Measurements from ENCODE around the gene KCNT1. TPM values are rescaled to one million over a fixed set of nuclear protein-coding genes. Genes with fewer than 3 reads are reported as not detected.

The KCNT1 gene
- total RNA-seq, 4 donors from 2014 or later: 0.09 TPM; not detected in 3

DNA sequence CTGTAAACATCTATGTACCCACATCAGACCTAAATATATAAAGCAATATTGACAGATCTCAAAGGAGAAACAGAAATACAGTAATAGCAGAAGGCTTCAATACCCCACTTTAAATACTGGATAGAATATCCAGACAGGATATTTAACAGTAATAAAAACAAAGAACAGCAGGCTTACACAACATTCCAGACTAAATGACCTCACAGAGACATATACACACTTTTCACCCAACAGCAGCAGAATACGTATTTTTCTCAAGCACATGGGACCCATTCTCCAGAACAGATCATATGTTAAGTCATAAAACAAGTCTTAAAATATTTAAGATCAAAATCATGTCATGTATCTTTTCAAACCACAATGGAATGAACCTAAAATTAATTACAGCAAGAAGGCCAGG lies 128.5 kb downstream of the KCNT1 start:
- Histone ChIP-seq H3K36me3 (peaks cover 0 to 73% (median 0%) of the 10 kb centered on the region in 3 donors), H3K27ac (no peak overlapping the region)
- no peak for DNase-seq

DNA sequence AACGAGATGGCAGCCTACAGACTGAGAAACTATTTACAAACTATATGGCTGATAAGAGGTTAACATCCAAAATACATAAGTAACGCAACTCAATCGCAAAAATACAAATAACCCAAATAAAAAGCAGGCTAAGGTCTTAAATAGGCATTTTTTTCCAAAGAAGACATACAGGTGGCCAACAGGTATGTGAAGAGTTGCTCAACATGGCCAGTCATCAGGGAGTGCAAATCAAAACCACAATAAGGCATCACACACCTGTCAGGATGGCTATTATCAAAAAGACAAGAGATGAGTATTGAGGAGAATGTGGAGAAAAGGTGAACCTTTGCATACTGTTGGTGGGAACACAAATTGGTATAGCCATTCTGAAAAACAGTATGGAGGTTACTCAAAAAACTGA lies 131.9 kb downstream of the KCNT1 start:
- Histone ChIP-seq H3K27ac (no peak overlapping the region), H3K9me3 (no peaks in the 10 kb centered on the region), H3K27me3 (no peaks in the 10 kb centered on the region), H3K4me3 (no peak overlapping the region), H3K36me3 (peaks cover 0 to 46% (median 0%) of the 10 kb centered on the region in 3 donors), H3K4me1 (no peaks in the 10 kb centered on the region)
- intact Hi-C loops (cut with DNase I): no loop called here
- no peak for TF ChIP-seq POLR2A (IDR thresholded peaks at IDR 0.05)
- TF ChIP-seq, protein P1, sequence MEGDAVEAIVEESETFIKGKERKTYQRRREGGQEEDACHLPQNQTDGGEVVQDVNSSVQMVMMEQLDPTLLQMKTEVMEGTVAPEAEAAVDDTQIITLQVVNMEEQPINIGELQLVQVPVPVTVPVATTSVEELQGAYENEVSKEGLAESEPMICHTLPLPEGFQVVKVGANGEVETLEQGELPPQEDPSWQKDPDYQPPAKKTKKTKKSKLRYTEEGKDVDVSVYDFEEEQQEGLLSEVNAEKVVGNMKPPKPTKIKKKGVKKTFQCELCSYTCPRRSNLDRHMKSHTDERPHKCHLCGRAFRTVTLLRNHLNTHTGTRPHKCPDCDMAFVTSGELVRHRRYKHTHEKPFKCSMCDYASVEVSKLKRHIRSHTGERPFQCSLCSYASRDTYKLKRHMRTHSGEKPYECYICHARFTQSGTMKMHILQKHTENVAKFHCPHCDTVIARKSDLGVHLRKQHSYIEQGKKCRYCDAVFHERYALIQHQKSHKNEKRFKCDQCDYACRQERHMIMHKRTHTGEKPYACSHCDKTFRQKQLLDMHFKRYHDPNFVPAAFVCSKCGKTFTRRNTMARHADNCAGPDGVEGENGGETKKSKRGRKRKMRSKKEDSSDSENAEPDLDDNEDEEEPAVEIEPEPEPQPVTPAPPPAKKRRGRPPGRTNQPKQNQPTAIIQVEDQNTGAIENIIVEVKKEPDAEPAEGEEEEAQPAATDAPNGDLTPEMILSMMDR (IDR thresholded peaks at IDR 0.05): no peak
- DNase-seq: no peak
- WGBS, 2 donors: 83 to 86% methylated on average over 3 of the region's 3 CpGs

More for the DNA sequence above, 128.5 kb downstream of the KCNT1 start:
- H3K9me3 ChIP-seq: no peaks in the 10 kb centered on the region
- WGBS, 2 donors: 93 to 100% methylated on average over 1 of the region's 1 CpG
- TF ChIP-seq POLR2A (IDR thresholded peaks at IDR 0.05): no peak
- TF ChIP-seq, protein P1 (IDR thresholded peaks at IDR 0.05): no peak
- no peak overlapping the region for H3K4me3 ChIP-seq
- no peaks in the 10 kb centered on the region for H3K27me3 ChIP-seq
- intact Hi-C loops (cut with DNase I): no loop called here
- no peaks in the 10 kb centered on the region for H3K4me1 ChIP-seq

DNA sequence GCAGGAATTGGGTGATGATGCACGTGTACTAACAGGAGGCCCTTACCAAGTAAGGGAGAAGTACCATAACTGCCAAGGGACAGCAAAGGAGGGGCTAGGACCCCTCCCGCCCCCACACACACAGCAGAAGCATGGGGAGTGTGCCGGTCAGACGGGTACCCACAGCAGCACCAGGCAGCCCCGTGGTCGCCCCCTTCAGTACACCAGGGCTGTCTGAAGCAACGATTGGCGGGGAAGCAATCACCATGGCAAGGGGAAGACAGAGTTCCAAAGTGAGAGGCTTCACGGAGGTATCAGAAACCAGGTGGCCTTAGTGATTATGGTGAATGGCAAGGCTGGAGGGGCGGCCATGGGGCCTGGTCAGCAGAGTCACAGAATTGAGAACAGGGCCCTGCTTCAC lies 133.1 kb downstream of the KCNT1 start:
- Histone ChIP-seq H3K9me3 (no peaks in the 10 kb centered on the region), H3K4me1 (no peaks in the 10 kb centered on the region), H3K4me3 (no peak overlapping the region), H3K27me3 (no peaks in the 10 kb centered on the region), H3K27ac (no peak overlapping the region), H3K36me3 (peaks cover 0 to 49% (median 0%) of the 10 kb centered on the region in 3 donors)
- TF ChIP-seq POLR2A (IDR thresholded peaks at IDR 0.05): no peak
- TF ChIP-seq, protein P1 (IDR thresholded peaks at IDR 0.05): no peak
- 82 to 93% methylated on average over 8 to 9 of the region's 10 CpGs for WGBS, 2 donors
- intact Hi-C loops (cut with DNase I): no loop called here
- DNase-seq: no peak

DNA sequence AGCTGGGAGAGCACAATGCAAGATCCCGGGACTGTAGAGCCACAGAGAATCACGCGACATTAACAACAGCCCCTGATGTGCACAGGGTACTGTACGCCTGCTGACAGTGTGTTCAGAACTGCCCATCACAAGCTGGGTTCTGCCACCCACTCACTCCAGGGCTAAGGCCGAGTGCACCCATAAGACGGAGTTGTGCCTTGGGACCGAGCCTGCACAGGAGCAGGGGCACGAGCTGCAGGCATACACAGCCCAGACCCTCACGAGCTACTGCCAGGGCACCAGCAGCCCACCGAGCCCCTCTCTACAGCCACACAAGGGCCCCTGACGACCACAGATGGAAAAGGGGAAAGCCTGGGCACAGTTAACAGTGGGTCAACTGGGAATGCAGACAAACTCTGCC lies 137.5 kb downstream of the KCNT1 start:
- Histone ChIP-seq H3K4me1 (no peaks in the 10 kb centered on the region), H3K9me3 (no peaks in the 10 kb centered on the region), H3K27me3 (no peaks in the 10 kb centered on the region), H3K36me3 (peaks cover 3 to 60% (median 5%) of the 10 kb centered on the region in 3 donors), H3K4me3 (no peak overlapping the region), H3K27ac (no peak overlapping the region)
- whole genome bisulfite sequencing, 2 donors: 97 to 100% methylated on average over 4 to 6 of the region's 11 CpGs
- intact Hi-C loops (cut with DNase I): no loop called here
- DNase-seq: no peak
- TF ChIP-seq POLR2A (IDR thresholded peaks at IDR 0.05): no peak
- TF ChIP-seq, protein P1 (IDR thresholded peaks at IDR 0.05): no peak

DNA sequence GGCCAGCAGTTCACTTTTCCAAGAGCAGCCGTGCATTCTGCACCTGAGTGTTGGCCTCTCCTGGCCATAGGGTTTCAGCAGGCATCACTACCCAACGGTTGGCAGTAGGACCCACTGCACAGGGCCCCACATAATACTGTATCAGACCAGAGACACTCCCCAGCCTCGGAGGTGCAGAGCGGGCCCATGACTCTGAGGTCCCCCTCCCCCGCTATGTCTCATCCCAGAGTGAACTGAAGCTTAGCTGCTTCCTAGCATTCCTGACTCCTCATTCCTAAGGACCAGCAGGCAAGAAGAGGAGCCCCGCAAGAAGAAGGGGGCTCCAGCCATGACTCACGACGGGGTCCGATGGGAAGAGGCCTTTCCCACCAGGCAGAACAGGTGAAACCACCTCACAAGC lies 138.1 kb downstream of the KCNT1 start:
- WGBS, 2 donors: 87 to 100% methylated on average over 1 to 3 of the region's 9 CpGs
- TF ChIP-seq POLR2A (IDR thresholded peaks at IDR 0.05): no peak
- TF ChIP-seq, protein P1 (IDR thresholded peaks at IDR 0.05): no peak
- no peaks in the 10 kb centered on the region for H3K27me3 ChIP-seq
- no peaks in the 10 kb centered on the region for H3K9me3 ChIP-seq
- no peaks in the 10 kb centered on the region for H3K4me1 ChIP-seq
- no peak for DNase-seq
- intact Hi-C loops (cut with DNase I): no loop called here
- H3K27ac ChIP-seq: no peak overlapping the region
- peaks cover 3 to 58% (median 5%) of the 10 kb centered on the region in 3 donors for H3K36me3 ChIP-seq
- no peak overlapping the region for H3K4me3 ChIP-seq

Measured in esophagus squamous epithelium (tissue), 5 donors.